Measurements from ENCODE around the gene QRICH1. TPM values are rescaled to one million over a fixed set of nuclear protein-coding genes. Genes with fewer than 3 reads are reported as not detected.
A peak's percentile ranks its signal among the peaks of the same experiment; 100 is the strongest.

Gene QRICH1
- total and polyA plus RNA-seq, 2 of the 13 experiments (the other 11 are each of a cell fraction or from before 2014, with no cell fraction given) = 52.6 to 102 TPM

GRCh38 chr3:49133226-49133951, 39.5 kb upstream of the QRICH1 start (continued):
- TF ChIP-seq ZNF607 (CRISPR knock-in tag; IDR thresholded peaks at IDR 0.05; ENCODE audit: borderline replicate concordance) = no peak
- TF ChIP-seq MLLT10 (CRISPR knock-in tag; IDR thresholded peaks at IDR 0.05) = no peak
- no peak for TF ChIP-seq ZBTB33 (CRISPR knock-in tag; IDR thresholded peaks at IDR 0.05)
- no peak for TF ChIP-seq CHD2 (IDR thresholded peaks at IDR 0.05; ENCODE audit: low read depth, low read length)
- TF ChIP-seq NCOA2 (CRISPR knock-in tag; IDR thresholded peaks at IDR 0.05) = no peak
- no peak for TF ChIP-seq ZNF530 (CRISPR knock-in tag; IDR thresholded peaks at IDR 0.05; ENCODE audit: low read depth)
- no peak for TF ChIP-seq ZNF224 (CRISPR knock-in tag; IDR thresholded peaks at IDR 0.05)
- TF ChIP-seq NFE2 (CRISPR knock-in tag; IDR thresholded peaks at IDR 0.05) = no peak
- TF ChIP-seq PHF21A (CRISPR knock-in tag; IDR thresholded peaks at IDR 0.05) = no peak
- TF ChIP-seq, protein P1, sequence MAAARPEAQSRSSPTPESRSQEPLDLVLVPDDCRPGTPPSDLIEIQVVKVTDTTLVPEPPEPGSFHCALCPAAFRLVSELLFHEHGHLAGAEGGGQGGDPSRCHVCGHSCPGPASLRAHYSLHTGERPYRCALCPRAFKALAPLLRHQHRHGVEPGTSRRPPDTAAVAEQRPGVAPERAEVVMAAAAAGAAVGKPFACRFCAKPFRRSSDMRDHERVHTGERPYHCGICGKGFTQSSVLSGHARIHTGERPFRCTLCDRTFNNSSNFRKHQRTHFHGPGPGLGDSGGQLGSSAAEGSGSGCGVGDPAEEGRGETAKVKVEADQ (CRISPR knock-in tag; IDR thresholded peaks at IDR 0.05; ENCODE audit: borderline replicate concordance) = no peak
- TF ChIP-seq ZNF709 (CRISPR knock-in tag; IDR thresholded peaks at IDR 0.05) = no peak
- peak; percentile 53; the same call in 1 of the 2 replicates for TF ChIP-seq ZNF746 (CRISPR knock-in tag; IDR thresholded peaks at IDR 0.05)
- TF ChIP-seq U2AF1 (optimal IDR thresholded peaks at IDR 0.05; ENCODE audit: low read depth, low read length) = peak; percentile 37
- no peak for TF ChIP-seq ZSCAN25 (CRISPR knock-in tag; IDR thresholded peaks at IDR 0.05)
- TF ChIP-seq SIN3B (IDR thresholded peaks at IDR 0.05; ENCODE audit: low read length) = 0 out of 2 replicates have a peak, but pooled peaks have one; percentile 19
- no peak for TF ChIP-seq ZNF678 (CRISPR knock-in tag; IDR thresholded peaks at IDR 0.05)
- TF ChIP-seq EZH2 (conservative IDR thresholded peaks at IDR 0.05; ENCODE audit: low read depth, low read length) = no peak
- TF ChIP-seq JUN (CRISPR knock-in tag; IDR thresholded peaks at IDR 0.05) = no peak
- TF ChIP-seq ZSCAN21 (CRISPR knock-in tag; IDR thresholded peaks at IDR 0.05; ENCODE audit: borderline replicate concordance) = no peak; the same call in 1 of the 2 replicates
- TF ChIP-seq ATAD3A (CRISPR knock-in tag; IDR thresholded peaks at IDR 0.05) = no peak
- TF ChIP-seq, protein P2, sequence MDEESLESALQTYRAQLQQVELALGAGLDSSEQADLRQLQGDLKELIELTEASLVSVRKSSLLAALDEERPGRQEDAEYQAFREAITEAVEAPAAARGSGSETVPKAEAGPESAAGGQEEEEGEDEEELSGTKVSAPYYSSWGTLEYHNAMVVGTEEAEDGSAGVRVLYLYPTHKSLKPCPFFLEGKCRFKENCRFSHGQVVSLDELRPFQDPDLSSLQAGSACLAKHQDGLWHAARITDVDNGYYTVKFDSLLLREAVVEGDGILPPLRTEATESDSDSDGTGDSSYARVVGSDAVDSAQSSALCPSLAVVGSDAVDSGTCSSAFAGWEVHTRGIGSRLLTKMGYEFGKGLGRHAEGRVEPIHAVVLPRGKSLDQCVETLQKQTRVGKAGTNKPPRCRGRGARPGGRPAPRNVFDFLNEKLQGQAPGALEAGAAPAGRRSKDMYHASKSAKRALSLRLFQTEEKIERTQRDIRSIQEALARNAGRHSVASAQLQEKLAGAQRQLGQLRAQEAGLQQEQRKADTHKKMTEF (CRISPR knock-in tag; IDR thresholded peaks at IDR 0.05) = no peak
- TF ChIP-seq DNMT1 (CRISPR knock-in tag; IDR thresholded peaks at IDR 0.05) = no peak
- no peak for TF ChIP-seq ZNF3 (CRISPR knock-in tag; IDR thresholded peaks at IDR 0.05)
- no peak for TF ChIP-seq REPIN1 (CRISPR knock-in tag; IDR thresholded peaks at IDR 0.05; ENCODE audit: borderline replicate concordance, low read depth)
- TF ChIP-seq ZNF570 (CRISPR knock-in tag; IDR thresholded peaks at IDR 0.05; ENCODE audit: borderline replicate concordance) = no peak
- peak; percentile 36; the same call in 1 of the 2 replicates for TF ChIP-seq ZNF350 (CRISPR knock-in tag; IDR thresholded peaks at IDR 0.05; ENCODE audit: borderline replicate concordance, low read depth)
- TF ChIP-seq, protein P3, sequence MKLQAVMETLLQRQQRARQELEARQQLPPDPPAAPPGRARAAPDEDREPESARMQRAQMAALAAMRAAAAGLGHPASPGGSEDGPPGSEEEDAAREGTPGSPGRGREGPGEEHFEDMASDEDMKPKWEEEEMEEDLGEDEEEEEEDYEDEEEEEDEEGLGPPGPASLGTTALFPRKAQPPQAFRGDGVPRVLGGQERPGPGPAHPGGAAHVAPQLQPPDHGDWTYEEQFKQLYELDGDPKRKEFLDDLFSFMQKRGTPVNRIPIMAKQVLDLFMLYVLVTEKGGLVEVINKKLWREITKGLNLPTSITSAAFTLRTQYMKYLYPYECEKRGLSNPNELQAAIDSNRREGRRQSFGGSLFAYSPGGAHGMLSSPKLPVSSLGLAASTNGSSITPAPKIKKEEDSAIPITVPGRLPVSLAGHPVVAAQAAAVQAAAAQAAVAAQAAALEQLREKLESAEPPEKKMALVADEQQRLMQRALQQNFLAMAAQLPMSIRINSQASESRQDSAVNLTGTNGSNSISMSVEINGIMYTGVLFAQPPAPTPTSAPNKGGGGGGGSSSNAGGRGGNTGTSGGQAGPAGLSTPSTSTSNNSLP (IDR thresholded peaks at IDR 0.05; ENCODE audit: low read depth, low read length) = peak; percentile 52; the same call in 1 of the 2 replicates

Measured in HepG2 (cell line).